NOMO-1 (cell line): ENCODE measurements around the gene ACE2.

Experiments used
- DNase-seq, 2 experiments: peaks; one replicate each; lab custom pipeline; 2025; ENCODE audit not compliant: unreplicated experiment in 2 of 2; lab: John Stamatoyannopoulos, UW

Gene ACE2

GRCh38 chrX:15576019-15576418 is 24.7 kb downstream of the ACE2 start:
- DNase-seq: no peak

DNA sequence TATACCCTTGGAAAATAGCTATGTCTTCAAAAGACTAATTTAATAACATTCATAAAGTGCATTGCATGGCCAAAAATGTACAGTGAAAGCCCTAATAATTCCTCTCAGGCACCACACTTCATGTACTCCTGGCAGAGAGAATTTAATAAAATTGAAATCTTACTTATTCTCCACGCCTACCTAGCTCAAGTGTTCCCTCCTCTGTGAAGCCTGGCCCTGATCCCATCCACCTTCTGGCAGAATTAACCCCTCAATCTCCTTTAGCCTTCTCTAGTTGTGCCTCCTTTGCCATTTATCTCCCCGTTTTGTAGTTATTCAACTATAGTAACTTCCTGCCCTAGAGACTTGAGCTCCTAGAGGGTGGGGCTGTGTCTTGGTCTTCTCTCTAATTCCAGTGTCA is 26.7 kb downstream of the ACE2 start:
- no peak for DNase-seq

DNA sequence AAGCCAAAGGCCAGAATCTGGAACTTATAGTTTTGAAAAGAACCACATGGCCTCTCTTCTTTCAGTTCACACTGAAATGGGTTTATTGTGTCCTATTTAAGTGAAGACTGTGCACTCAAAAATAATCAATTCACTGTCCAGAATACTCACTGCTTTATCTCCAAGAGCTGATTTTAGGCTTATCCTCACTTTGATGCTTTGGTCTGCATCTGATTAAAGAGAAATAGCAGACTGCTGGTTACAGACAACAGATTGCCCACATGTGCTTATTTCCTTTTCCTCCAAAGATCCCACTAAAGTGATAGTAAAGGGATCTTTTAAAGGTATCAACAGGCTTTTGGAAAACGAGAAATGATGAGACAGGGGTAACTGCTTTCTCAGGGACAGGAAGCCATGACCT is 30.6 kb downstream of the ACE2 start:
- DNase-seq: no peak

DNA sequence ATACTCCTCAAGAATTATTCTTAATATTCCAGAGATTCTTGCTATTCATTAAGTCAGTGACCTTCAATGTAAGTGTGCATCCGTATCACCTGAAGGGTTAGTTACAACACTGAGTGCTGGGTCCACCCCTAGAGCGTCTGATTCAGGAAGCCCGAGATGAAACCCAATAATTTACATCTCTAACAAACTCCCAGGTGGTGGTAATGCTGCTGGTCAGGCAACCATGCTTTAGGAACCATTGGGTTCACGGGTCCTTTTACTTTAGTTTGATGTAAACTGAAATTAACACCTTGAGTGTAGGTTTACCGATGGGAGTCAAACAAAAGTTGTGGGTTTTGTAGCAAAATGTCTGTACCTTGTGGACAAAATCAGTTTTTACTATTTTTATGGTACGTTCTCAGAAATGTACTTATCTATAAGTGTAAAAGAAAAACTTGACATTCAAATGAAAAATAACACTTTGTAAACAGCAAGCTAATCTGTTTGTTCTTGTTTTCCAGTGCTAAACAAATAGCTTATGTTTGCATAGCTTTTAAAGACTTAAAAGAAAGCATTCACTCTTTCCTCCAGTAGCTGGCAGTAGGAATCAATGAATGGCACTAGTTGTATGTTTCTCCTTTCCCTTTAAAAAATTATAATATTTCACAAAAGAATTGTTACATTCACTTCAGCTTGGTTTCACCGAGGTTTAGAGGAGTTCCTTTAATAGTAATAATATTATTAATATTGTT is 32.7 kb downstream of the ACE2 start:
- DNase-seq: peak in 1 of 2 experiments; percentile 19

- DNase-seq: no peak
Measured at GRCh38 chrX:15567267-15567666, 33.5 kb downstream of the ACE2 start.

DNA sequence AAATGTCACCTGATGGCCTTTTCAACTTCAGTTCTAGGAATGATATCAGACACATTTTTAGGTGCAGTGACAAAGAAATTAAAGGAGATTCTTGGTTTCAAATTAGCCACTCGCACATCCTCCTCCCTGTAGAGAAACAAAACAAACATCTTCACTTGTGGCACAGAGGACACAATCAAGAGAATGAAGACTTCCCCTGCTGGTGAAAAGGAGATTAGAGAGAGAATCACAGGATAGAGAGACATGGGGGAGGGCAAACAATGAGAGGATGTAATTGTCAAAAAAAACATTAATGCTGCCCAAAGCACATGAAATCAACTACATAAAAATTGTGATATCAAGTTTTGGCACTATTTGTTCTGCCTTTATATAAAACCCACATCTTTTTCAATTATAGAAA is 34.5 kb downstream of the ACE2 start:
- DNase-seq: no peak

GRCh38 chrX:15564981-15565579 is 35.7 kb downstream of the ACE2 start:
- peak; percentile 73 to 75 for DNase-seq

GRCh38 chrX:15563056-15563455 is 37.7 kb downstream of the ACE2 start:
- no peak for DNase-seq

DNA sequence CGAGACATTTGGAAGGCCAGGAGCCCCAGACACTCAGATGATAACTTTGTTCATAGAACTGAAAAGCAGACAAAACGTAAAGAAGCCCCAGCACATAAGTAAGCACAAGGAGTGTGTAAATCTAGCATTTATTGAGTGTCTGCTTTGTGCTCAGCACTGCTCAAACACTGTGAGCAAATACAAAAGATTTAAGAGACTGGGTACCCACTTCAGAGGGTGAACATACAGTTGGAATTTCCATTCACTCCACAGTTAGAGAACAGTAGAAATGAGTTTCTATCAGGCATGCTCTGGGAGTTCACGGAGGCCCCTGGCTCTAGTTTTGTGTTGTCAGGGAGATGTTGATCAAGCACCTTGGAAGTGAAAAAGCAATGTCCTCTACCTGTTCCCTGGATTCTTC is 39.8 kb downstream of the ACE2 start:
- DNase-seq: no peak

- no peak for DNase-seq
Measured at GRCh38 chrX:15559227-15559626, 41.5 kb downstream of the ACE2 start.

GRCh38 chrX:15549189-15550012 is 51.4 kb downstream of the ACE2 start:
- peak; percentile 29 to 36 for DNase-seq

DNA sequence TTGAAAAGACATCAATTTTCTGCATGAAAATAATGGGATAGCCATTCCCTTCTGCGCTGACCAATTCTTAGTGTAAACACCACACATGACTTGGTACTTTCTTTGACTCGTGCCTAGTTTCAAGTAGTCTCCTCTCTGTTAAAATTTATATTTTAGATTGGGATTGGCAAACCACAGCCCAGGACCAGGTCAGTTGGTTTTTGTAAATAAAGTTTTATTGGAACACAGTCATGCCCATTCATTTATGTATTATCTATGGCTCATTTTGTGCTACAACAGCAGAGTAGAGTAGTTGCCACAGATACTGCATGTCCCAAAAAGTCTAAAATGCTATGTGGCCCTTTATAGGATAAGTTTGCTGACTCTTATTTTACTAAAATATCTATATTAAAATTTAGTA is 53.4 kb downstream of the ACE2 start:
- no peak for DNase-seq

GRCh38 chrX:15546745-15547144 is 54.0 kb downstream of the ACE2 start:
- peak; percentile 89 to 93 for DNase-seq

- DNase-seq: no peak
Measured at GRCh38 chrX:15530318-15530717, 70.4 kb downstream of the ACE2 start.

DNA sequence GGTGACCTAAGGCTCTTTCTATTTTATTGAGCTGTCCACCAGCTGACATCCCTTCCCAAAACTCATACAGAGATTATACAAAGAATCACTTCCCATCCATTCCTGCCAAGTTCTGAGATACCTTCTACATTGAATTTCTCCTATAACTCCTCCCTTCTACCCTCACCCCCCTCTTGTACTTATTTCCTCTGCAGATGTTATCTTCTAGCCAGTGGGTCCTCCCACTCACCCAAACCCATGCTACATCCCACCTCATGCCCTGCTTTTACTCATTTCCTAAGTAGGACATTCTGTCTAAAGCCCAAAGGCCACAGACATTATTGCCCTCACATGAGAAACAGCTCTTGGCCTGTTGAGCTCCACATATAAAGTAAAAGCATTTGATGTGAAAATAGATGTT is 71.6 kb downstream of the ACE2 start:
- DNase-seq: no peak

GRCh38 chrX:15525664-15526416 is 74.9 kb downstream of the ACE2 start:
- no peak for DNase-seq

GRCh38 chrX:15524417-15524816 is 76.3 kb downstream of the ACE2 start:
- no peak for DNase-seq

DNA sequence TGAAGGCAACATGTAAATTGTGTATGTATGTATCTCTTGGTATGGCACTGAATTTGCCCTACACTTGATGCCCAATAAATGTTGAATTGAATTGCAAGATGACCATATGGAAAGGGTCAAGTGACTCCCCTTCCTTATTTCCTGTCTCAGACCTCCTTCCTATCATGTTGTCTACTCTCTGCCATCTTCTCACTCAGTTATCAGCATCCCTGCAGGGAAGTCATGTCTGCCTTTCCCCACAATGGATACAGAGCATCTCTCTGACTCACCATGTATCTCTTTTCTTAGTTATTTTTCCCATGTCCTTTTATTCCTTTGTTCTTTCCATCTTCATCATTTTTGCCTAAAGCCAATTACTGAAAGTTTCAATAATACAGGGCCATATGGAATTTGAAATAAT is 77.7 kb downstream of the ACE2 start:
- no peak for DNase-seq

DNA sequence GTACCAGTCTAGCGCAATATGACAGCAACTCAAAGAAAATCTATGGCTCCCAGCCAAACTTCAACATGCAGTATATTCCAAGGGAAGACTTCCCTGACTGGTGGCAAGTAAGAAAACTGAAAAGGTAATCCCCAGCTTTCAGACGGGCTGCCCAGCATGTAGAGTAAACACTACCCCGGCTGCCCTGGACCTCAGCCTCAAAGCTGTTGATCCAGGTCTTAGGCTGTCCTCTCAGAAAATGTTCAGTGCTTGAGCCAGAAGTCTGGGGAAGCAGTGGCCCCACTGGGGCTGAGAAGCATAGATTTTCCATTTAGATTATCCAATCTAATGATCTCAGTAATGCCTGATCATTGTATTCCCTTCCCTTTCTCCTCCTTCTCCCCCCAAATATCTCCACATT is 78.3 kb downstream of the ACE2 start:
- DNase-seq: no peak

DNA sequence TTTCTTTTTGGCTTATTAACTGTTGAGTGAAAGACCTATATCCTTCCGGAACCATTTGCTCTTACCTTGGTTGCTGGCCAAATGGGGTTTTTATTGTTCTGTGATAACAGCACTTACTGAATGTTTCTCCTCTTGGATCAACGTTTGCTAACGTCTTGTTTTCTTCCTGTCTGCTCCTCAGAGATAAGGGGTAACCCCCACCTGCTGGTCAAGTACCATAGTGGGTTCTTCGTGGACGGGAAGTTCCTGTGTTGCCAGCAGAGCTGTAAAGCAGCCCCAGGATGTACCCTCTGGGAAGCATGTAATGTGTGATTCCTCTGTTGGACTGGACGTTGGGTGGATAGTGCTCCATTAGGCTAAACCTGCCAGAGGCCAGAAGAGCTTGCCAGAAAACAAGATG is 84.8 kb downstream of the ACE2 start:
- DNase-seq: no peak

GRCh38 chrX:15514279-15514678 is 86.5 kb downstream of the ACE2 start:
- DNase-seq: no peak
